Measurements from ENCODE around the gene PAOX. TPM values are rescaled to one million over a fixed set of nuclear protein-coding genes. Genes with fewer than 3 reads are reported as not detected.

The PAOX gene
- total and polyA plus RNA-seq, 2 of the 13 experiments (the other 11 are each of a cell fraction or from before 2014, with no cell fraction given): 0.49 to 0.77 TPM

DNA sequence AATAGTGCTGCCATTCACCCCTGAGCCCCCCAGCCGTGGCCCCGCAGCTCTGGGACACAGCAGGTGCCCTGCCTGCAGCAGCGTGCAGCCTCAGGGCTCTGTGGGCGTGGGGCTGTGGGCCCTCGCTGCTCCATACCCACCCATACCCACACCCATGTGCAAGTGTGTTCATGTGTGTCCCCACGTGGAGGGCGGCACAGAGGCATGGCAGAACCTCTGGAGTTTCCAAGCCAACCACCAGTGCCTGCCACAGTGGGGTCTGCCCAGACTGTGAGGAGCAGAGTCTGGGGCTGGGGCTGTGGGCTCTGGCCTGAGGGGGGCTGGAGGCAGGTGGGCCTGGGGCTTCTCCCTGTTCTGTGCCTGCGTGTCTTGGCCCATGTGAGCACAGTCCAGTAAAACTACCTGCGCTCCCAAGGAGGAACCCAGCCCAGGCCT is 29.5 kb upstream of the PAOX start (continued):
- TF ChIP-seq HDAC6 (IDR thresholded peaks at IDR 0.05; ENCODE audit: low read depth, low read length): no peak
- no peak for TF ChIP-seq SPEN (CRISPR knock-in tag; IDR thresholded peaks at IDR 0.05; ENCODE audit: low read depth)
- no peak for TF ChIP-seq ZNF292 (CRISPR knock-in tag; IDR thresholded peaks at IDR 0.05; ENCODE audit: borderline replicate concordance, low read depth)
- 0 out of 2 replicates have a peak, but pooled peaks have one; percentile 20 for TF ChIP-seq PAF1 (CRISPR knock-in tag; IDR thresholded peaks at IDR 0.05)
- TF ChIP-seq SCMH1 (CRISPR knock-in tag; IDR thresholded peaks at IDR 0.05; ENCODE audit: borderline replicate concordance): no peak
- TF ChIP-seq DNMT3B (CRISPR knock-in tag; conservative IDR thresholded peaks at IDR 0.05): no peak
- TF ChIP-seq REXO4 (CRISPR knock-in tag; IDR thresholded peaks at IDR 0.05; ENCODE audit: borderline replicate concordance): no peak
- TF ChIP-seq TBX3 (IDR thresholded peaks at IDR 0.05; ENCODE audit: borderline replicate concordance): no peak
- TF ChIP-seq AGO1 (IDR thresholded peaks at IDR 0.05; ENCODE audit: low read depth, low read length, poor library complexity, severe bottlenecking): peak; percentile 92
- no peak for TF ChIP-seq ZNF670 (CRISPR knock-in tag; IDR thresholded peaks at IDR 0.05; ENCODE audit: borderline replicate concordance)
- TF ChIP-seq ATF7 (IDR thresholded peaks at IDR 0.05): no peak
- TF ChIP-seq ATF7 (CRISPR knock-in tag; IDR thresholded peaks at IDR 0.05): 0 out of 2 replicates have a peak, but pooled peaks have one; percentile 12
- TF ChIP-seq ZNF296 (CRISPR knock-in tag; conservative IDR thresholded peaks at IDR 0.05): no peak
- no peak for TF ChIP-seq ZNF746 (CRISPR knock-in tag; IDR thresholded peaks at IDR 0.05)
- peak; percentile 13; the same call in 1 of the 2 replicates for TF ChIP-seq ZFX (CRISPR knock-in tag; IDR thresholded peaks at IDR 0.05; ENCODE audit: low read depth)
- TF ChIP-seq ZNF790 (CRISPR knock-in tag; IDR thresholded peaks at IDR 0.05; ENCODE audit: borderline replicate concordance): no peak
- TF ChIP-seq AKAP8 (CRISPR knock-in tag; IDR thresholded peaks at IDR 0.05): peak; percentile 93; the same call in 1 of the 2 replicates
- TF ChIP-seq FOXK1 (CRISPR knock-in tag; IDR thresholded peaks at IDR 0.05; ENCODE audit: borderline replicate concordance, low read depth): no peak
- TF ChIP-seq, protein P1, sequence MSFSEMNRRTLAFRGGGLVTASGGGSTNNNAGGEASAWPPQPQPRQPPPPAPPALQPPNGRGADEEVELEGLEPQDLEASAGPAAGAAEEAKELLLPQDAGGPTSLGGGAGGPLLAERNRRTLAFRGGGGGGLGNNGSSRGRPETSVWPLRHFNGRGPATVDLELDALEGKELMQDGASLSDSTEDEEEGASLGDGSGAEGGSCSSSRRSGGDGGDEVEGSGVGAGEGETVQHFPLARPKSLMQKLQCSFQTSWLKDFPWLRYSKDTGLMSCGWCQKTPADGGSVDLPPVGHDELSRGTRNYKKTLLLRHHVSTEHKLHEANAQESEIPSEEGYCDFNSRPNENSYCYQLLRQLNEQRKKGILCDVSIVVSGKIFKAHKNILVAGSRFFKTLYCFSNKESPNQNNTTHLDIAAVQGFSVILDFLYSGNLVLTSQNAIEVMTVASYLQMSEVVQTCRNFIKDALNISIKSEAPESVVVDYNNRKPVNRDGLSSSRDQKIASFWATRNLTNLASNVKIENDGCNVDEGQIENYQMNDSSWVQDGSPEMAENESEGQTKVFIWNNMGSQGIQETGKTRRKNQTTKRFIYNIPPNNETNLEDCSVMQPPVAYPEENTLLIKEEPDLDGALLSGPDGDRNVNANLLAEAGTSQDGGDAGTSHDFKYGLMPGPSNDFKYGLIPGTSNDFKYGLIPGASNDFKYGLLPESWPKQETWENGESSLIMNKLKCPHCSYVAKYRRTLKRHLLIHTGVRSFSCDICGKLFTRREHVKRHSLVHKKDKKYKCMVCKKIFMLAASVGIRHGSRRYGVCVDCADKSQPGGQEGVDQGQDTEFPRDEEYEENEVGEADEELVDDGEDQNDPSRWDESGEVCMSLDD (CRISPR knock-in tag; IDR thresholded peaks at IDR 0.05; ENCODE audit: borderline replicate concordance): no peak
- TF ChIP-seq, protein P2, sequence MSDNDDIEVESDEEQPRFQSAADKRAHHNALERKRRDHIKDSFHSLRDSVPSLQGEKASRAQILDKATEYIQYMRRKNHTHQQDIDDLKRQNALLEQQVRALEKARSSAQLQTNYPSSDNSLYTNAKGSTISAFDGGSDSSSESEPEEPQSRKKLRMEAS (IDR thresholded peaks at IDR 0.05): peak; percentile 38; the same call in 1 of the 2 replicates
- TF ChIP-seq RBFOX2 (IDR thresholded peaks at IDR 0.05; ENCODE audit: low read depth, low read length): peak; percentile 65; the same call in 1 of the 2 replicates
- no peak for TF ChIP-seq ZNF629 (CRISPR knock-in tag; conservative IDR thresholded peaks at IDR 0.05)
- TF ChIP-seq AGO2 (optimal IDR thresholded peaks at IDR 0.05; ENCODE audit: low read depth, low read length): peak; percentile 98
- TF ChIP-seq ZFP41 (CRISPR knock-in tag; IDR thresholded peaks at IDR 0.05; ENCODE audit: borderline replicate concordance): peak; percentile 25; the same call in 1 of the 2 replicates
- TF ChIP-seq, protein P3, sequence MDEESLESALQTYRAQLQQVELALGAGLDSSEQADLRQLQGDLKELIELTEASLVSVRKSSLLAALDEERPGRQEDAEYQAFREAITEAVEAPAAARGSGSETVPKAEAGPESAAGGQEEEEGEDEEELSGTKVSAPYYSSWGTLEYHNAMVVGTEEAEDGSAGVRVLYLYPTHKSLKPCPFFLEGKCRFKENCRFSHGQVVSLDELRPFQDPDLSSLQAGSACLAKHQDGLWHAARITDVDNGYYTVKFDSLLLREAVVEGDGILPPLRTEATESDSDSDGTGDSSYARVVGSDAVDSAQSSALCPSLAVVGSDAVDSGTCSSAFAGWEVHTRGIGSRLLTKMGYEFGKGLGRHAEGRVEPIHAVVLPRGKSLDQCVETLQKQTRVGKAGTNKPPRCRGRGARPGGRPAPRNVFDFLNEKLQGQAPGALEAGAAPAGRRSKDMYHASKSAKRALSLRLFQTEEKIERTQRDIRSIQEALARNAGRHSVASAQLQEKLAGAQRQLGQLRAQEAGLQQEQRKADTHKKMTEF (CRISPR knock-in tag; IDR thresholded peaks at IDR 0.05): no peak
- TF ChIP-seq SP5 (CRISPR knock-in tag; IDR thresholded peaks at IDR 0.05; ENCODE audit: borderline replicate concordance, low read depth): no peak
- peak; percentile 14; the same call in 1 of the 2 replicates for TF ChIP-seq HNRNPL (IDR thresholded peaks at IDR 0.05; ENCODE audit: low read depth, low read length)
- no peak for TF ChIP-seq ZNF253 (CRISPR knock-in tag; IDR thresholded peaks at IDR 0.05; ENCODE audit: borderline replicate concordance)
- TF ChIP-seq POLR2AphosphoS5 (IDR thresholded peaks at IDR 0.05; ENCODE audit: low read depth, low read length): peak; percentile 9; the same call in 1 of the 2 replicates

Data from HepG2 (cell line).